CD4-positive, alpha-beta T cell treated with Interleukin-17A for 4 hours (primary cell): ENCODE measurements around the gene PIK3CB.
"Not testable (repeated sequence)": the region's sequence is repeated elsewhere in the genome, so short reads cannot be mapped to it uniquely, and the experiment has no call there.

Experiments
- DNase-seq: peaks from one replicate; pipeline ENCODE4 v3.0.0-alpha.2; 2020; ENCODE audit warnings: mixed read lengths

Gene PIK3CB

DNA sequence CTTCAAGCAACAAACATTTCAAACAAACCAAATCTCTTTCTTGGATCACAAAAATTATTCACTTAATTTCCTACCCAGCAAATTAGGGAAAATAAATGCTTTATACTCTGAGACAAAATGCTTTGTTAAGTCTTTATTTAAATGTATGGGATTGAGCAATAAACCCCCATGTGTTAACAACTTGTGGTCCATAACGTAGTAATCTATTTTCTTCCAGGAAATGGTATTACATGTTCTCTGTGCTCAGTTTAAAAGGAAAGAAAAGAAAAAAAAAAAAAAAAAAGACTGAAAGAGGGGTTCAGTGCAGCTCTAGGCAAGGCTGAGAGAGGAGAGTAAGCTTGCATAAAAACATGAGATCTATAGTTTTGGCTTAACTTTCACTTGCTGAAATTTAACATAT is 102.3 kb downstream of the PIK3CB start:
- DNase-seq: no peak

DNA sequence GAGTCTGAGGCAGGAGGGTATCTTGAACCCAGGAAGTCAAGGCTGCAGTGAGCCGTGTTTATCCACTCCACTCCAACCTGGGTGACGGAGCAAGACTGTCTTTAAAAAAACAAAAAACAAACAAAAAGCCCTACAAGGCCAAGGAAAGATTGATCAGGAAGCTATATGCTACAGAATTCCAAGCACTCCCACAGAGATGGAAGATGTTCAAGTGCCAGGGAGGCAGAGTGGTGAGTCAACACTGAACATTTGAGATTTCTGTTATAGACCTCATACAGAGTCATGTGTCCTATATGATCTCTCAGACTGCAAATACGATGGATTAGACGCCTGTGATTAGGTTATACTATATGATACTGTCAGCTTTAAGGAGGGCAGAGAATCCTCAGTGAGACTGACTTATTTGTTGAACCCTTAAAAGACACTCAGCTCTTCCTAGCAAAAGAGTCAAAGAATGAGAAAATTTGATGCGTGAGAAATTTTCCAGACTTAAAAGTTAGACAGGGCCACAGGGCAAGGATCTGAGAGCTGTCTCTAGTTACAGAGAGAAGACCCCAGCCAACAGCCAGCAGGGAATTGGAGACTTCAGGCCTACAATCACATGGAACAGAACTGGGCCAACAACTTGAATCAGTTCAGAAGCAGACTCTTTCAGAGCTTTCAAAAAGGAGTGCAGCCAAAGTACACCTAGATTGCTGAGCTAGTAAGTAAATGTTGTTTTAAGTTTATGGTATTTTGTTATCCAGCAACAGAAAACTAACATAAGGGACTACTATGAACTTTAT is 107.6 kb downstream of the PIK3CB start:
- no peak for DNase-seq

DNA sequence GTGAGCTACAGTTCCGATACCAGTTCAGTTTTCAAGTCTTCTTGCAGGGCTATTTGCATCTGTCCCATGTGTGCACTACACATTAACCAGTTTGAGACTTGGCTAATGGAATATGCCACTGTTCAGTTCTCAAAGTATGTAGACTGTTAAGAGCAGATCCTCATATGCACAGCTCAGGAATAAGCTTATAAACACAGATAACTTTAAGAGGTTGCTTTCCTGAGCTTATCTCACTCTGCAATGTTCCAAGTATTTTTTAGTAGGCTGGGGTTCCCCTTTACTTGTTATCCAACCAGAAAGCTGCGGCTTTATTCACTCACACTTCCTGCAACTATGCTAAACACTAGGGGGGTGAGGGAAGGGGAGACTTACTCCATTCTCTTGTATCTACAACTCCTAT is 108.7 kb downstream of the PIK3CB start:
- not testable (repeated sequence) for DNase-seq

DNA sequence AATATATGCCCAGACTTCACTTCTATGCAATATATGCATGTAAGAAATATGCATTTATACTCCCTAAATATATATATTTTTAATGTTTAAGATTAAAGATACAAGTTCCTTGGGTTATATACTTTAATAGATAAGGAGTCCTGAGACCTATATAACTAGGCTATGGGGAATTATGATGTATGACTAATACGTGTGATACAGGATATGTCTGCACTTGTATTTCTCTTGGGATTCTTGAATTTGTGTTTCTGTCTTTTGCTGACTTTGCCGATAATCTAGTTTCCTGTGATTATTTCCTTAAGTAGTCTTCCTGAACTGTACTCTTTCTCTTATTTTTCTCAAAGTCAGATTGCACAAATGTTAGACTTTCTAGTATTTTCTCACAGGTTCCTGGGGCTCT is 109.6 kb downstream of the PIK3CB start:
- DNase-seq: no peak

DNA sequence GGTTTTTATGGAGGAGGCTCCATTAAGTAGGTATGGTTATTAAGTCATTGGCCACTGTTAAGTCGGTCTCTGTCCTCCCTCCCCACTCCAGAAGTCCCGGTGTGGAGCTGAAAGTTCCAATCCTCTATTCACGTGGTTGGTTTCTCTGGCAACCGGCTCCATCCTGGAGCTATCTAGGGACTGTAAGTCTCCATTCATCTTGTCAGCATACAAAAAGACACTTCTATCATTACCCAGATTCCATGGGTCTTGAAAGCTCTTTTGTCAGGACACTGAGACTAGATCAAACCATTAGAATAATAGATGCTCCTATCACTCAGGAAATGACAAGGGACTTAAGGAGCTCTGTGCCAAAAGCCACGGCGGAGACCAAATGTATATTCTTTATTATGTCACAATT is 110.3 kb downstream of the PIK3CB start:
- no peak for DNase-seq

DNA sequence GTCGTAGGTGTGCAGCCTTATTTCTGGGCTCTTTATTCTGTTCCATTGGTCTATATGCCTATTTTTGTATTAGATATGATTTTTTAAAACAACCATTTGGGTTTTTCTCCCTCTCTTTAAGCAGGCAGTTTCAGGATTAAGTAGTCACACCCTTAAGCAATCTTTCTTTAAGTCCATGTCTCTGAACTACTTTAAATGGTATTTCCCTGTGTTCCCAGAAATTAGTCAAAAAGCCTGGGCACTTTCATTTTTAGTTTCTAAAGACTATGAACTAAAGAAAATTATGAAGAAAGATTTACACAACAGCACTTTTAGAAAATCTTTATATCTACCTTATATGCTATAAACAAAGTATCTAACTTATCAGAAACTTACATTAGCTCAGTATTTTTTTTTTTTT is 115.9 kb downstream of the PIK3CB start:
- no peak for DNase-seq

DNA sequence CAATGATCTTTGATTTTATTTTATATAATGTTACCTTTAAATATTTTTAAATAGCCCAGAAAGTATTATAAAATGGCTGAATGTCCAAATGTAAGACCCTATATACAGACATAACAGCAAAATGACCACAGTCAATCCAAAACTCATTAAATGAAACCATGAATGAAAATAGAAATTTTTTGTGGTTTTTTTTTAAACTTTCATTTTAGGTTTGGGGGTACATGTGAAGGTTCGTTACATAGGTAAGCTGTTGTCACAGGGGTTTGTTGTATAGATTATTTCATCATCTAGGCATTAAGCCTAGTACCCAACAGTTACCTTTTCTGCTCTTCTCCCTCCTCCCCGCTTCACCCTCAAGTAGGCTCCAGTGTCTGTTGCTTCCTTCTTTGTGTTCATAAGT is 117.4 kb downstream of the PIK3CB start:
- no peak for DNase-seq

DNA sequence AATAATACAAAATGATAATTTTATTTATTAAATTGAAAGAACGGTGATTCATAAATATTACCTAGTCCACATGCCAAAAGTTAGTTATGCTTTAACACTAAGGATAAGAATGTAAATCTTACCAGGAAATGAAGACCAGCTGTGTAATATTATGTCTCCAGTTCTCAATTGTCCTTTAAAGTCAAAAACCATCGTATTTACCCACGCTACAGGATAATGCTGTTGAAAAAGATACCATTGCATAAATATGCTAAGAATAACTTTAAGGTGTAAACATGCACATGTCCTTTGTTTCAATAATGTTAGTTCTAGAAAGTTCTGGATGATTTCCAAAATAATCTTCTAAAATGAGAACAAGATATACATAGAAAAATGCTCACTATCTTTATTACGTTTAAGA is 122.6 kb downstream of the PIK3CB start:
- DNase-seq: no peak

DNA sequence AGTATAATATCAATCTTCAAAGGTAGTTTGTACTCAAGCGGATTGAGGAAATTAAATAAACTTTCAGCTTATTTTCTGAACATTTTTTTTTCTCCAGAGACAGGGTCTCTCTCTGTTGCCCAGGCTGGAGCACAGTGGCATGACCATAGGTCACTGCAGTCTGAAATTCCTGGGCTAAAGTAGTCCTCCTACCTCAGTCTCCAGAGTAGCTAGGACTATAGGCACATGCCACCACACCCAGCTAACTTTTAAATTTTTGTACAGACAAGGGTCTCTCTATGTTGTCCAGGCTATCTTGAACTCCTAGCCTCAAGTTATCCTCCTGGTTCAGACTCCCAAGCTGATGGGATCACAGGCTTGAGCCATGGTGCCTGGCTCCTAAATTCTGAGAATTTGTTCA is 129.1 kb downstream of the PIK3CB start:
- no peak for DNase-seq

DNA sequence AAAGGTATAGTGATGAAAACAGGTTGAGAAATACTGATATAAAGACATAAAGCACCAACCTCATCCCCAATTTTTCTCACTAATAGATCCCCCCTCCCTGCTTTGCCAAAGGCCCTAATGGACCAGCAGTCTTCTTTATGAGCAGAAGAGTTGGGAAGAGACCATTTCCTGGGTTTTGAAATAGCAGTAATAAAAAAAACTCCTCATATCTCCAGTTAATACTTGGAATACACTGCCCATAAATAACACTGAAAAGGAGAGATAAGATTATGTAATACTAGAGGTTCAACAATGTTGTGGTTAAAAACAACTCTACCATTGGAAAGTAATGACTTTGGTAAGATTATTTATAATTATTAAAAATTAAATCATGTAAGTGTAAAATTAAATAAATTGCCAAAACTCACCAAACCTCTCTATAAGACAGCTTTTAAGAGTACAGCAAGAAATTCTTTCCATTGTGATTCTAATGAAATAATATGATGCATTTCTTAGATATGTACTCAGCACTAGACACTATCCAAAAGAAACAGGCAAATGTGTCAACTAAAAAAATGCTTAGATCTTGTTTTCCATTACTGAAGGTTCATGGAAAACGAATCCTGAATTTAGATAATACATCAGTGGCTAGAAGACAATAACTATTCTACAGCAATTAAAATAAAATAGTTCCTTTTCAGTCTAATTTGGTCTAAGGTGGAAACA is 137.9 kb downstream of the PIK3CB start:
- DNase-seq: no peak

DNA sequence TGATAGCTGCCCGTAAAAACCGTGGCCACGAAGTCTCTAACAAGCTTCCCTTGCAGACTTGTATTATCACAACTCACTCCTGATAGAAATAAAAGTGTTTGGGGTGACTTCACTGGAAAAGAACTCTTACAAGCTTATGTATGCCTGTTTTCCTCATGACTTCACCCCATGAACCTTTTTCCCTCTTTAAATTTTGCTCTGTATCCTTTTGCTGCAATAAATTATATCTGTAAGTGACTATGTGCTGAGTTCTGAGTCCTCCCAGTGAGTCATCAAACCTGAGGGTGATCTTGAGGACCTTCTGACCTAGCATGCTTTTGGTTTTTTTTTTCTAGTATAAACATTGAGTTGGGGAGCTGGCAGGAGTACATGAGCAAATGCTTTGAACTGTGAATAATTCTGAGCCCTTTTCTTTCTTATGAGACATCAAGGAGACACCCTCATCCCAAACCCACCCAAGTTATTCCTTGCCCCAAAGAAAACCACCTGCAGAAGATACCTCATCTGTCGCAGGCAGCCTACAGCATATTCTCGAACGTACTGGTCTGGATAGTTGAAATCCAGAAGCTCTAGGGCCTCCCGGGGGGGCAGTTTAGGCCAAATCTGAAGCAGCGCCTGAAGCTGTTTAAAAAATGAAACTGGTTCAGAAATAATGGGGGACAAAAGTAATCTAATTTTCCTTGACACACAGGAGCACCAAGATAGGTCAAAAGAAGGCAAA is 140.3 kb downstream of the PIK3CB start:
- DNase-seq: no peak

DNA sequence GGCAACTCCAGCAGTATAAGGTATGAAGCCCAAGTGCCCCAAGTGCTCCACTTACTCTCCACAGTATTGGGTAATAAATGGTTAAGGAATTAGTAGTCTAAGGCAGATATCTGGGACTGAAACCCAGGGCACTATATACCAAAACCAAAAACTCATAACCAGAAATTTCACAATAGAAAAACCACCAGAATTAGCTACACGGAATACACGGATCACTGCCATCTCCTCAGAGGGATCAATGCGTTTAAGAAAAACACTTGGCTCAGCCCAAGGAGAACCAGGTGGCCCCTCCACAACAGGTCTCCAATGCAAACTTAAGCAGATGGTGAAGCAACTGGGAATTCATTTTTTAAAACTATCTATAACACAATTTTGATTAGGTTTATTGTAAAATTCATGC is 142.6 kb downstream of the PIK3CB start:
- DNase-seq: no peak

DNA sequence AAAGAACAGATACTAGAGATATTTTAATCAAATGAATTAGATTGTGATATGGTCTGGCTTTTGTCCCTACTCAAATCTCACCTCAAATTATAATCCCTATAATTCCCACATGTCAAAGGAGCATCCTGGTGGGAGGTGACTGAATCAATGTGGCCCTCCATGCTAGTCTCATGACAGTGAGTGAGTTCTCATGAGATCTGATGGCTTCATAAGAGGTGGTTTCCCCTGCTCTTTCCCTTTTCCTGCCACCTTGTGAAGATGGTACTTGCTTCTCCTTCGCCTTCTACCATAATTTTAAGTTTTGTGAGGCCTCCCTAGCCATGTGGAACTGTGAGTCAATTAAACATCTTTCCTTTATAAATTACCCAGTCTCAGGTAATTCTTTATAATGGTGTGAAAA is 143.4 kb downstream of the PIK3CB start:
- no peak for DNase-seq

DNA sequence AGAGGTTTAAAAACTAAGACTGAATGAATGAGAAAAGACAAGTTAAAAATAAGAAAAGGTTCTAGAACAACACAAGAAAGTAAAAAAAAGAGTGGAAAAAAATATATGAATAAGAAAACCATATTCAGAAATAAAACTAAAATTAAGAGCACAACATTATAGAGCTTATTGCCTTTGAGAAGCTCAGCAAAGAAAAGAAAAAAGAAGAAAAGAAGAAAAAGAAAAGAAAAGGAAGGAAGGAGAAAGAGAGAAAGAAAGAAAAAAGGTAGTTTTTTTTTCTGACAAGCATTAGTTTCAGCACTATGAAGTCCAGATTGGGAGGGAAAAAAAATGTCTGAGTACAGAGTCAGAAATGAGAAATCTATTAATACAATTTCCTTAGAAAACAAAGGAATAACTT is 144.7 kb downstream of the PIK3CB start:
- no peak for DNase-seq

DNA sequence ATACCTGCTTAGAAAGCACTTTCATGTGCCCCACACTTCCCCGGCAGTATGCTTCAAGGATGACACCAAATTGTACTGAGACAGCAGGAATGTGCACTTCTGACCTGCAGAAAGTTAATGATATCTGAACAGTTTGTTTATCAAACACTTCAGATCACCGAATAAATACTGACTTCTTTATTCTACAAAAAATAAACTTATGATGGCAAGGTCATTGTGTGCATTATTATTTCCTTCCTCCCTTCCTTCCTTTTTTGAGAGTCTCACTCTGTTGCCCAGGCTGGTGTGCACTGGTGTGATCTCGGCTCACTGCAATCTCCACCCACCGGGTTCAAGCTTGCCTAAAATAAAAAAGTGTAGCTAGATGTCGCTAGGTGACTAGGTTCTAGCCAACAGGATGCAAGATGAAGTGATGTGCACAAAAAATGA is 145.8 kb downstream of the PIK3CB start:
- no peak for DNase-seq

DNA sequence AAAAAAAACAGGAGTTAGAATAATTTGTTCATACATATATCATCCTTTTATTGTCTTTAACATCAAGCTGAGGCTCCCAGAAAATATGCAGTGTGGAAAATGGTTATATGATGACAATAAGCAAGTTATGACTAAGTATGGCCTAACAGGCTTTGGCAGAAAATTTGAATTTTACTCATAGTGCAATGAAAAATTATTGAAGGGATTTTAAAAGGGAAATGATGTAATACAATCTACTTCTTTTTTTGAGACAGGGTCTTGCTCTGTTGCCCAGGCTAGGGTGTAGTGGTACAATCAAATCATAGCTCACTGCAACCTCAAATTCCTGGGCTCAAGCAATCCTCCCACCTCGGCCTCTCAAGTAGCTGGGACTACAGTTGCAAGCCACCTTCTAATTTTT is 147.5 kb downstream of the PIK3CB start:
- no peak for DNase-seq

DNA sequence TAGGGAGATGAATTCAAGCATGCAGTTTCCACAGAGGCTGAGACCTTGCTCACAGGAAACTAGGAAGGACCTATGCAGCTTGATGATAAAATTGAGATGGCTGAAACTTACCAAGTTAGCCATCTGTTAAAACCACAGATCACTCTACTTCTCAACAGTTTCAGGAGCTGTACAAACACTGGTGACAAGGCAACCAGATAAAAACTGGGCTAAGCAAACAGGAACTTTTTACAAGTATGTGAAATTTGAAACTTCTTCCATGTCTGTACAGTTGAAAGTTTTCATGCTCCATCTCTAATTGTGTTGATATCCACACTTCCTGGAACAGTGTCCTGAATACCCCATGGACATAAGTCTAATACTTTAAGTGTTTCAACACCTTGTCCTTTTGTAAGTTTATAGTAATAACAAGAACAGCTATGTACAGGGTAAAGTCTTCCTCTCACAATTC is 147.9 kb downstream of the PIK3CB start:
- DNase-seq: no peak

DNA sequence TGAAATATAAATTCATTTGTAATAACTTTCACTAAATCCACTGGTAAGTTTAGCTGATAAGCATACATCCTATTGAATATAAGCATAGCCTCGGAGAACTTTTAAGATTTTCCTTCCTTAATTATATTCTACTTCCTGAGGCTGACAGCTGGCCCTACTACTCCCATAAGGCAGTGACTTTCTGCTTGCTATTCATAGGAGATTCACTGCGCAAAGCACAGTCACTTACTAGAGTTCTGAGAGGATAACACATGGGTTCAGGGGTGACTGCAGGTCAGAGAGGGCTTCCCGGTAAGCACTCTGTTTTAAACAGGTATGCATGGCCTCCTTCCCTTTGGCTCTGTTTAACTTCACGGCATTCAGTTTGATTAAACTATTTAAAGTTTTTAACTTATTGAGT is 150.3 kb downstream of the PIK3CB start:
- DNase-seq: no peak

DNA sequence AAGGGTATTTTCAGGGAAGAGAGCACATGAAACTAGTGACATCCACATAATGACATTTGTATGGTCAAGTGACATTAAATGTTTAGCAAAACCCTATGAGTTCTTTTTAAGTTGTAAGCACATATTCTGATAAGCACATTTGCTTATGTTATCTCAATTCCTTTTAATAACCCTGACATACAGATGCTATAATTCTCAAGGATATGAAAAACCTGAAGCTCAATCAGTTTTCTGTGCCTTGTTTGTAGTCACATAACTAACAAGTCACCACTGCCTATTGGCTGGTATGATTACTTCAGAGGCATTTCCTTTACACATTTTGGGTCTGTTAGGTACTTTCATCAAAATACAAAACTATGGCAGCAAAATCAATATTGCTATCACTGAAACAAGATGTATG is 152.1 kb downstream of the PIK3CB start:
- DNase-seq: no peak

DNA sequence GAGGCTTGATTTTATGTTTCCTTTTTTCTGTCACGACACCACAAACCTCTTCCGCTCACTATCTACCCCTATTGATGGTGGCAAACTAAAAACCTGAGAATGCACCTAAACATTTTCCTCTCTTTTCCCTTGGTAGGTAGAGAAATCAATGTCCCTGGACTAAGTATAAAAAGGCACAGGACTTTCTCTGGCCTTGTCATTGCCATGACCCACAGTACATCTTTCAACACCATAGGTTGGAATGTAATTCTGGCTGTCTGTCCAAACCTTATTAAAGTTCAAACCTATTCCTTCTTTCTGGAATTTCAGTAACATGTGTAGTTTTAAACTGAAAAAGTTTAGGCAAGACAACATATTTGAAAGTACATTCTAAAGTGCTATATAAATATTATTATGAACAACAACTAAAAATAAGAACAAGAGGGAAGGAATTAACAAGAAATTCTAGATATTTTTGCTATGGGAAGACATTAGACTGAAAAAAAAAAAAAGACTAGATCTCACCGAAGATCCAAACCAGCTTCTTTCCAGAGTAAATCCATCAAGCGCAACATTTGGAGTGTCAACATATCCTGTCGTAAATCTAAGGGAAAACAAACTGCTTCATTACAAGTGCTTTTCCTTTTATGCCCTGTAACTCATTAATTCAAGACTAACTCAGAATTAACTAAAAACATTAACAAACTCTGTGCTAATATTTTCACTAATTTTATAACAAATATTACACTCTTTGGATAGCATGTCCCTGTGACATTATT is 153.1 kb downstream of the PIK3CB start:
- no peak for DNase-seq

DNA sequence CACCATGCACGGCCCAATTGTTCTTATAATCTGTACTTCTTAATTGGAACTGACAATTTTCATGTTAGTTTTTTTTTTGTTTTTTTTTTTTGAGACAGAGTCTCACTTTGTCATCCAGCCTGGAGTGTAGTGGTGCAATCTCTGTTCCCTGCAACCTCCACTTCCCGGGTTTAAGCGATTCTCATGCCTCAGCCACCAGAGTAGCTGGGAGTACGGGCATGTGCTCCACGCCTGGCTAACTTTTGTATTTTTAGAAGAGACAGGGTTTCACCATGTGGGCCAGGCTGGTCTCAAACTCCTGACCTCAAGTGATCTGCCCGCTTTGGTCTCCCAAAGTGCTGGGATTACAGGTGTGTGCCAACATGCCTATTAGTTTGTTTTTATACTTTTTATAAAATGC is 153.8 kb downstream of the PIK3CB start:
- not testable (repeated sequence) for DNase-seq

DNA sequence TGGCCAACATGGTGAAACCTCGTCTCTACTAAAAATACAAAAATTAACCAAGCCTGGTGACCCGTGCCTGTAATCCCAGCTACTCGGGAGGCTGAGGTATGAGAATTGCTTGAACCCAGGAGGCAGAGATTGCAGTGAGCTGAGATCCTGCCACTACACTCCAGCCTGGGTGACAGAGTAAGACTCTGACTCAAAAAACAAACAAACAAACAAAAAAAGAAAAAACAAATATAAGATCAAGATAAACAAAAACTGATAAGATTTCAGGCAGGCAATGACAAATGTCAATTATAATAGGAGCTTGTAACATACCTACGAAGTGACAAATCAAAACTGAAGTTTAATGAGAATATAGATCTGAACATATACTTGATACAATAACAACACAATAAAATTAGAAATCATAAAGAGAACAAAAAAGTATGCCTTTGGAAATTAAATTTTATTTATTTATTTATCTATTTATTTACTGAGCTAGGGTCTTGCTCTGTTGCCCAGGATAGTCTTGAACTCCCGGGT is 155.8 kb downstream of the PIK3CB start:
- no peak for DNase-seq

DNA sequence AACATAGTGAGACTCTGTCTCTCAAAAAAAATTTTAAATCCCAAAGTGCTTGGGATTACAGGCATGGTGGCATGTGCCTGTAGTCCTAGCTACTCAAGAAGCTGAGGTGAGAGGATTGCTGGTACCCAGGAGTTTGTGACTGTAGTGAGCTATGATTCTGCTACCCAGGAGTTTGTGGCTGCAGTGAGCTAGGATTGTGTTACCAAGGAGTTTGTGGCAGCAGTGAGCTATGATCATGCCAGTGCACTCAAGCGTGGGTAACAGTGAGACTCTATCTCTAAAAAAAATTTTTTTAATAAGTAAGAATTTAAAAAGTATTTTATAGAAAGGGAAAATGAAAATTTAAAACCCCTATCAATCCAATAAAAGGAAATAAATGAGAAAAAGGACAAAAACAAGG is 156.6 kb downstream of the PIK3CB start:
- DNase-seq: no peak
